GM20000 (cell line): ENCODE data around the gene WEE1.
"Not testable (repeated sequence)": the region's sequence is repeated elsewhere in the genome, so short reads cannot be mapped to it uniquely, and the experiment has no call there.

Experiments used
- DNase-seq: peaks from one replicate; pipeline ENCODE4 v3.0.0; 2012; ENCODE audit warnings: low spot score
- CTCF ChIP-seq: IDR thresholded peaks from 2 replicates; pipeline ENCODE4 v1.5.1; 2012; ENCODE audit warnings: mild to moderate bottlenecking, control low read depth; ENCODE audit errors: extremely low read depth, missing control alignments

WEE1 gene

GRCh38 chr11:9530020-9530621, 43.3 kb upstream of the WEE1 start:
- DNase-seq = no peak

GRCh38 chr11:9530901-9531625, 42.4 kb upstream of the WEE1 start:
- TF ChIP-seq CTCF = no peak
- DNase-seq = no peak

More at GRCh38 chr11:9530020-9530621, 43.3 kb upstream of the WEE1 start:
- TF ChIP-seq CTCF = no peak

GRCh38 chr11:9533058-9533457, 40.4 kb upstream of the WEE1 start:
- DNase-seq = no peak
- no peak for TF ChIP-seq CTCF

- no peak for TF ChIP-seq CTCF
- DNase-seq = no peak
Measured at GRCh38 chr11:9533736-9534473, 39.6 kb upstream of the WEE1 start.

GRCh38 chr11:9535189-9535781, 38.2 kb upstream of the WEE1 start:
- peak; percentile 72 for DNase-seq
- peak; percentile 97 for TF ChIP-seq CTCF

- no peak for DNase-seq
- no peak for TF ChIP-seq CTCF
Measured at GRCh38 chr11:9538548-9538947, 34.9 kb upstream of the WEE1 start.

GRCh38 chr11:9549216-9549615, 24.3 kb upstream of the WEE1 start:
- not testable (repeated sequence) for DNase-seq
